SU-DHL-6 (cell line): ENCODE data around the gene EFNA5.

ENCODE experiments used
- H2AFZ ChIP-seq: fragments of 200-600 bp; sonication (generic); 2 replicates; pipeline ENCODE4 v1.6.1; 2014; ENCODE audit warnings: low read depth, mild to moderate bottlenecking, moderate library complexity, mixed read lengths, antibody characterized with exemption, low read length; ENCODE audit not compliant: severe bottlenecking
- H3F3A ChIP-seq: fragments of 200-600 bp; shearing (Covaris generic); 2 replicates; pipeline ENCODE4 v1.6.0; 2016; ENCODE audit warnings: antibody characterized with exemption, mild to moderate bottlenecking; ENCODE audit not compliant: insufficient read depth
- H3K27ac ChIP-seq: fragments of 200-600 bp; sonication (generic); 2 replicates; pipeline ENCODE4 v1.5.1; 2016; ENCODE audit warnings: low read depth, mild to moderate bottlenecking, low read length, moderate library complexity, mixed read lengths
- H3K27me3 ChIP-seq: fragments of 200-600 bp; sonication (generic), shearing (Covaris generic); 2 replicates; pipeline ENCODE4 v1.6.0; 2014; ENCODE audit warnings: mild to moderate bottlenecking, low read length
- H3K36me3 ChIP-seq: fragments of 200-600 bp; sonication (generic); 2 replicates; pipeline ENCODE4 v1.6.1; 2014; ENCODE audit warnings: mild to moderate bottlenecking, low read length, mixed read lengths
- H3K4me2 ChIP-seq: fragments of 300-600, 200-600 bp; shearing (Covaris generic), sonication (generic); 2 replicates; pipeline ENCODE4 v1.6.0; 2014; ENCODE audit warnings: low read length, low read depth, mild to moderate bottlenecking; ENCODE audit not compliant: poor library complexity, severe bottlenecking
- H3K4me3 ChIP-seq: fragments of 200-600 bp; sonication (generic); 2 replicates; pipeline ENCODE4 v1.5.1; 2014; ENCODE audit warnings: antibody characterized with exemption, low read length, mild to moderate bottlenecking, mixed read lengths; ENCODE audit not compliant: insufficient read depth, poor library complexity, severe bottlenecking
- H3K79me2 ChIP-seq: fragments of 200-600 bp; sonication (generic); 2 replicates; pipeline ENCODE4 v1.6.1; 2014; ENCODE audit warnings: mild to moderate bottlenecking, low read length, moderate library complexity; ENCODE audit not compliant: insufficient read depth
- H3K9ac ChIP-seq: fragments of 200-600 bp; sonication (generic); 2 replicates; pipeline ENCODE4 v1.7.0; 2014; ENCODE audit warnings: mild to moderate bottlenecking, low read length
- H3K9me2 ChIP-seq: fragments of 200-600 bp; sonication (generic); replicated peaks from 2 replicates; pipeline ENCODE4 v1.6.1; 2014; ENCODE audit warnings: low read length; ENCODE audit not compliant: insufficient read depth
- H3K9me3 ChIP-seq: fragments of 200-600 bp; sonication (generic); 2 replicates; pipeline ENCODE4 v1.6.1; 2014; ENCODE audit warnings: low read length, mixed read lengths; ENCODE audit not compliant: insufficient read depth
- H4K20me1 ChIP-seq: fragments of 200-600 bp; sonication (generic); 2 replicates; pipeline ENCODE4 v1.6.1; 2014; ENCODE audit warnings: low read depth, mild to moderate bottlenecking, antibody characterized with exemption, low read length, moderate library complexity, mixed read lengths
- EZH2phosphoT487 ChIP-seq: fragments of 200-600 bp; sonication (generic), shearing (Covaris generic); conservative IDR thresholded peaks from 2 replicates; pipeline ENCODE4 v1.6.1; 2018; ENCODE audit warnings: mild to moderate bottlenecking, antibody characterized with exemption, low read length, moderate library complexity, mixed read lengths
- TF ChIP-seq, protein P1 (sequence below): fragments of 200-600 bp; sonication (generic); IDR thresholded peaks from one replicate; pipeline ENCODE4 v1.5.1; 2017; ENCODE audit warnings: antibody characterized with exemption, mild to moderate bottlenecking, low read length, moderate library complexity; ENCODE audit not compliant: insufficient read depth, poor library complexity, severe bottlenecking

The EFNA5 gene

DNA sequence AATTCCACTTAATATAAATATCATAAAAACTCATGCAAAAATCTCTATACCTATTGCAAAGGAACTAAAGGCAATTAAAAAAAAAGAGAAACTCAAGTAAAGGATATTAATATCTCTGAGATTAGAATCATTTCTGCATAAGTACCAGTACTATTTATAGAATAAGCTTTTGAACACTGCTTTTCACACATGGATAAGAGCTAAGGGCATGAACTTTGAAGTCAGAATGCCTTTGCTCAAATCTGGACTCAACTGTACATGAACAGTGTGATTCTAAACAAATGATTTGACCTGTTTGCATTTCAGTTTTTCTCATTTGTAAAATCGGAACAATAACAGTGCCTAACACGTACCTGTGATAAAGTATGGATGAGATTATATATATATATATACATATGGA lies 255.9 kb downstream of the EFNA5 start:
- Histone ChIP-seq H3K79me2 (no peaks in the 10 kb centered on the region), H3K9me2 (no peaks in the 10 kb centered on the region), H3K4me3 (no peak overlapping the region), H3K9ac (no peak overlapping the region), H3K9me3 (no peaks in the 10 kb centered on the region), H3K36me3 (no peaks in the 10 kb centered on the region), H2AFZ (no peak overlapping the region), H3K27ac (no peak overlapping the region), H3F3A (no peaks in the 10 kb centered on the region), H3K4me2 (no peak overlapping the region), H4K20me1 (no peaks in the 10 kb centered on the region), H3K27me3 (no peaks in the 10 kb centered on the region)
- TF ChIP-seq EZH2phosphoT487, result no peak

DNA sequence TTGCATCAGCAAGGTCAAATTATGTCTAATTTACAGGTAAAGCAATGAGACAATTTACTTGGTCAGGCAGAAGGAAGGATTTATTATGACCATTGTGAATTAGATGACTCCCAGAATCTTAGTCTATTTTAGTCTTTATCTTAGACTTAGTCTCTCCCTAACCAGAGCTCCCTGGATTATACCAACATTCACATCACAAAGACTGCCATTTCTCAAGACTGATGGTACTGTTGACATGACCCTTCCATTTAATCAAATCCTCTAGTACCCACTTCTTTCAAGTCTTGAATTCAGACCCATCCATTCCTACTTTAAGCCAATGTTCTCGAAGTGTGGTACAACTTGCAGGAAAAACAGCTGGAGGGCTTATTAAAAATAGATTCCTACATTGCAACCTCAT lies 257.0 kb downstream of the EFNA5 start:
- no peaks in the 10 kb centered on the region for H4K20me1 ChIP-seq
- H3K9me2 ChIP-seq, result no peaks in the 10 kb centered on the region
- no peak overlapping the region for H3K4me3 ChIP-seq
- no peaks in the 10 kb centered on the region for H3K79me2 ChIP-seq
- H3K9ac ChIP-seq, result no peak overlapping the region
- no peak overlapping the region for H2AFZ ChIP-seq
- H3K9me3 ChIP-seq, result no peaks in the 10 kb centered on the region
- TF ChIP-seq, protein P1, sequence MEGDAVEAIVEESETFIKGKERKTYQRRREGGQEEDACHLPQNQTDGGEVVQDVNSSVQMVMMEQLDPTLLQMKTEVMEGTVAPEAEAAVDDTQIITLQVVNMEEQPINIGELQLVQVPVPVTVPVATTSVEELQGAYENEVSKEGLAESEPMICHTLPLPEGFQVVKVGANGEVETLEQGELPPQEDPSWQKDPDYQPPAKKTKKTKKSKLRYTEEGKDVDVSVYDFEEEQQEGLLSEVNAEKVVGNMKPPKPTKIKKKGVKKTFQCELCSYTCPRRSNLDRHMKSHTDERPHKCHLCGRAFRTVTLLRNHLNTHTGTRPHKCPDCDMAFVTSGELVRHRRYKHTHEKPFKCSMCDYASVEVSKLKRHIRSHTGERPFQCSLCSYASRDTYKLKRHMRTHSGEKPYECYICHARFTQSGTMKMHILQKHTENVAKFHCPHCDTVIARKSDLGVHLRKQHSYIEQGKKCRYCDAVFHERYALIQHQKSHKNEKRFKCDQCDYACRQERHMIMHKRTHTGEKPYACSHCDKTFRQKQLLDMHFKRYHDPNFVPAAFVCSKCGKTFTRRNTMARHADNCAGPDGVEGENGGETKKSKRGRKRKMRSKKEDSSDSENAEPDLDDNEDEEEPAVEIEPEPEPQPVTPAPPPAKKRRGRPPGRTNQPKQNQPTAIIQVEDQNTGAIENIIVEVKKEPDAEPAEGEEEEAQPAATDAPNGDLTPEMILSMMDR, result no peak
- TF ChIP-seq EZH2phosphoT487, result no peak
- H3K36me3 ChIP-seq, result no peaks in the 10 kb centered on the region
- no peaks in the 10 kb centered on the region for H3F3A ChIP-seq
- H3K27me3 ChIP-seq, result no peaks in the 10 kb centered on the region
- H3K4me2 ChIP-seq, result no peak overlapping the region
- H3K27ac ChIP-seq, result no peak overlapping the region

DNA sequence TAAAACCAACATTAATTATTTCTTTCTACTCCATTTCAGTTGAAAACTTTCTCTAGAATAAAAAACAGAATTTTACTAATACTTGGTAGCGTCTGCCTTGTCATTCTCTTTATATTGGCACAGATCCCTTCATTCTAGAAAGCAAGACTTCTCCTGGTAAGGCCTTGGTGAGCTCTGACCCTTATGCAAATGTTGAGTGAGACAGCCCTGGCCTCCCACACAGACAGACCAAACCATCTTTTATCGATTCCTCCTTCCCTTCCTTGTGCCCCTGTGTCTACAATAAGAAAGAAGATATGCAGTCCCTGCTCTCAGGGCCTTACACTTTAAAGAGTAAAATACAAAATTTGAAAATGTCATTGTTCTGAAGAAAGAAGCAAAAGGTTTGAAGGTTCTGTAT lies 262.2 kb downstream of the EFNA5 start:
- Histone ChIP-seq H3K36me3 (no peaks in the 10 kb centered on the region), H3K9me3 (no peaks in the 10 kb centered on the region), H4K20me1 (no peaks in the 10 kb centered on the region), H3K4me3 (no peak overlapping the region), H3K9me2 (no peaks in the 10 kb centered on the region), H3K79me2 (no peaks in the 10 kb centered on the region), H3K27ac (no peak overlapping the region), H3K4me2 (no peak overlapping the region), H3K27me3 (no peaks in the 10 kb centered on the region), H3F3A (no peaks in the 10 kb centered on the region), H3K9ac (no peak overlapping the region), H2AFZ (no peak overlapping the region)
- TF ChIP-seq, protein P1, result no peak
- TF ChIP-seq EZH2phosphoT487, result no peak

DNA sequence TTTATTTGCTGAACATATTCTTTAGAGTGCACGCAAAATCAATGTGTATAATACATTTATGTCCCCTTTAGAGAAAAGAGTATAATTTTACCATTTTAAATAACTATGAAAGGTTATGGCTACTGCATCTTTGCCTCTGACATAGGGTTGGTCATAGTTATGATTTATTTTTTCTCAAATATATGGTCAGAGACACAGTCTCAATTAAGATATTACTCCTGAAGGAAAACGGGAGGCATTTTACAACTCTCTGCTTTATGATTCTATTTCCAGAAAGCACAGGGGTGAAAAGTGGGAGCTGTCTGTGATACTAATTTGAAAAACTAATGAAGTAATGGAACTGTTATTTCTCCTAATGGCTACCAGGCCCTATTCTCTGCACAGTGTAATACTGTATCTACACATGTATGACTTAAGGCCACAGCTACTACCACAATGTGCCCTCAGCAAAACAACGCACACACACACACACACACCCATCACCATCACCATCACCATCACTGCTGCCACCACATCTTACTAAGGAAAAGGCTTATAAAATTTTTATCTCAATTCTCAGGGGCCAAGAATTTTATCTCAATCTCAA lies 262.9 kb downstream of the EFNA5 start:
- H3K4me2 ChIP-seq, result no peak overlapping the region
- H3K79me2 ChIP-seq, result no peaks in the 10 kb centered on the region
- no peak for TF ChIP-seq EZH2phosphoT487
- TF ChIP-seq, protein P1, result no peak
- no peaks in the 10 kb centered on the region for H3K9me2 ChIP-seq
- no peaks in the 10 kb centered on the region for H3F3A ChIP-seq
- H3K9me3 ChIP-seq, result no peaks in the 10 kb centered on the region
- H4K20me1 ChIP-seq, result no peaks in the 10 kb centered on the region
- H3K27me3 ChIP-seq, result no peaks in the 10 kb centered on the region
- H3K9ac ChIP-seq, result no peak overlapping the region
- no peak overlapping the region for H3K4me3 ChIP-seq
- no peak overlapping the region for H2AFZ ChIP-seq
- no peaks in the 10 kb centered on the region for H3K36me3 ChIP-seq
- H3K27ac ChIP-seq, result no peak overlapping the region
